NB4 (cell line): ENCODE data around the gene ZNF319.
A peak's percentile ranks its signal among the peaks of the same experiment; 100 is the strongest.

Experiments
- DNase-seq: peaks from one replicate; pipeline ENCODE4 v3.0.0; 2010; ENCODE audit warnings: low read depth
- H3K4me3 ChIP-seq: one replicate; pipeline ENCODE4 v1.5.1; 2011; ENCODE audit warnings: mild to moderate bottlenecking, low read depth, low read length, moderate library complexity
- MYC ChIP-seq: IDR thresholded peaks from 2 replicates; pipeline ENCODE4 v1.6.1; 2011; ENCODE audit warnings: low read depth, low read length
- POLR2A ChIP-seq: IDR thresholded peaks from 2 replicates; pipeline ENCODE4 v1.6.1; 2011; ENCODE audit warnings: mild to moderate bottlenecking; ENCODE audit not compliant: insufficient read length; ENCODE audit errors: extremely low read depth
- TF ChIP-seq, protein P1 (sequence below): IDR thresholded peaks from one replicate; pipeline ENCODE4 v1.5.1; 2012; ENCODE audit warnings: low read depth, low read length
- TF ChIP-seq, protein P2 (sequence below): IDR thresholded peaks from 2 replicates; pipeline ENCODE4 v1.6.1; 2011; ENCODE audit warnings: low read depth, low read length

Gene ZNF319

GRCh38 chr16:57988929-57989328 lies 11.5 kb downstream of the ZNF319 start:
- no peak for DNase-seq

GRCh38 chr16:57987441-57988177 lies 12.9 kb downstream of the ZNF319 start:
- H3K4me3 ChIP-seq: no peak overlapping the region
- no peak for DNase-seq
- no peak for TF ChIP-seq POLR2A
- TF ChIP-seq, protein P1, sequence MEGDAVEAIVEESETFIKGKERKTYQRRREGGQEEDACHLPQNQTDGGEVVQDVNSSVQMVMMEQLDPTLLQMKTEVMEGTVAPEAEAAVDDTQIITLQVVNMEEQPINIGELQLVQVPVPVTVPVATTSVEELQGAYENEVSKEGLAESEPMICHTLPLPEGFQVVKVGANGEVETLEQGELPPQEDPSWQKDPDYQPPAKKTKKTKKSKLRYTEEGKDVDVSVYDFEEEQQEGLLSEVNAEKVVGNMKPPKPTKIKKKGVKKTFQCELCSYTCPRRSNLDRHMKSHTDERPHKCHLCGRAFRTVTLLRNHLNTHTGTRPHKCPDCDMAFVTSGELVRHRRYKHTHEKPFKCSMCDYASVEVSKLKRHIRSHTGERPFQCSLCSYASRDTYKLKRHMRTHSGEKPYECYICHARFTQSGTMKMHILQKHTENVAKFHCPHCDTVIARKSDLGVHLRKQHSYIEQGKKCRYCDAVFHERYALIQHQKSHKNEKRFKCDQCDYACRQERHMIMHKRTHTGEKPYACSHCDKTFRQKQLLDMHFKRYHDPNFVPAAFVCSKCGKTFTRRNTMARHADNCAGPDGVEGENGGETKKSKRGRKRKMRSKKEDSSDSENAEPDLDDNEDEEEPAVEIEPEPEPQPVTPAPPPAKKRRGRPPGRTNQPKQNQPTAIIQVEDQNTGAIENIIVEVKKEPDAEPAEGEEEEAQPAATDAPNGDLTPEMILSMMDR: no peak
- TF ChIP-seq, protein P2, sequence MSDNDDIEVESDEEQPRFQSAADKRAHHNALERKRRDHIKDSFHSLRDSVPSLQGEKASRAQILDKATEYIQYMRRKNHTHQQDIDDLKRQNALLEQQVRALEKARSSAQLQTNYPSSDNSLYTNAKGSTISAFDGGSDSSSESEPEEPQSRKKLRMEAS: no peak
- TF ChIP-seq MYC: no peak

More at GRCh38 chr16:57988929-57989328, 11.5 kb downstream of the ZNF319 start:
- H3K4me3 ChIP-seq: no peak overlapping the region
- no peak for TF ChIP-seq MYC
- TF ChIP-seq POLR2A: no peak
- TF ChIP-seq, protein P1: no peak
- TF ChIP-seq, protein P2: no peak

DNA sequence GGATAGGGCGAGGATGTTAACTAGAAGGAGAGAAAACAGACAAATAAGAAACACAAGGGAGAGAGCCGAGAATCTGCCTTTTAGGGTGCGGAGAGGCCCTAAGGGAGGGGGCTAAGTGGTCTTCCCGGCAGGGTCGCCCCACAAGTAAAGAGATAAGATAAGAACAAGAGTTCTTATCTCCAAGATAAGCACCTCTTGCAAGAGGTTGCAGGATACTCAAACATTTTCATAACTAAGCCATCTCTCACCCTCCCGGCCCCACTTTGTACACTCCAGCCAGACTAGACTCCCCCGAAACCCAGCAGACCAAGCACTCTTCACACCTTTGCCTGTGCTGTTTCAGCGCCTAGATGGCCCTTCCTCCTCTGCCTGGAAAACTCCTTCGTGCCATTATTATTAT lies 14.3 kb downstream of the ZNF319 start:
- TF ChIP-seq POLR2A (no peak), MYC (no peak)
- TF ChIP-seq, protein P2: no peak
- TF ChIP-seq, protein P1: no peak
- DNase-seq: no peak
- H3K4me3 ChIP-seq: no peak overlapping the region

GRCh38 chr16:57985204-57986181 lies 15.0 kb downstream of the ZNF319 start:
- DNase-seq: no peak
- H3K4me3 ChIP-seq: no peak overlapping the region
- TF ChIP-seq, protein P1: no peak
- TF ChIP-seq POLR2A (no peak), MYC (no peak)
- TF ChIP-seq, protein P2: no peak

- no peak overlapping the region for H3K4me3 ChIP-seq
- no peak for TF ChIP-seq MYC
- TF ChIP-seq, protein P2: no peak
- no peak for TF ChIP-seq POLR2A
- TF ChIP-seq, protein P1: no peak
- peak; percentile 21 for DNase-seq
Observed at GRCh38 chr16:57984443-57985203, 15.8 kb downstream of the ZNF319 start.
